Neuronal stem cell (in vitro differentiated cells): ENCODE data around the gene NAALADL2.

Experiments
- DNase-seq: peaks from one replicate; pipeline ENCODE4 v3.0.0-alpha.2; 2013; ENCODE audit warnings: low spot score
- H2AFZ ChIP-seq: one replicate; pipeline ENCODE4 v1.6.1; 2013; ENCODE audit warnings: mild to moderate bottlenecking, low read length, inconsistent platforms
- H2AK5ac ChIP-seq: 2 replicates; pipeline ENCODE4 v1.6.1; 2013; ENCODE audit warnings: low read depth, mild to moderate bottlenecking, inconsistent platforms, low read length, moderate library complexity, mixed read lengths
- H2BK120ac ChIP-seq: 2 replicates; pipeline ENCODE4 v1.6.1; 2013; ENCODE audit warnings: low read depth, mild to moderate bottlenecking, inconsistent platforms, low read length, moderate library complexity, mixed read lengths
- H2BK12ac ChIP-seq: one replicate; pipeline ENCODE4 v1.6.1; 2013; ENCODE audit warnings: low read length, inconsistent platforms
- H2BK15ac ChIP-seq: 2 replicates; pipeline ENCODE4 v1.6.1; 2013; ENCODE audit warnings: mild to moderate bottlenecking, low read length, inconsistent platforms, mixed read lengths
- H2BK5ac ChIP-seq: one replicate; pipeline ENCODE4 v1.6.1; 2013; ENCODE audit warnings: inconsistent platforms, mild to moderate bottlenecking, low read length, moderate library complexity
- H3K14ac ChIP-seq: one replicate; pipeline ENCODE4 v1.6.1; 2013; ENCODE audit warnings: low read length, inconsistent platforms
- H3K18ac ChIP-seq: 2 replicates; pipeline ENCODE4 v1.6.1; 2013; ENCODE audit warnings: low read length, inconsistent platforms
- H3K23ac ChIP-seq: 2 replicates; pipeline ENCODE4 v1.6.1; 2013; ENCODE audit warnings: low read depth, mild to moderate bottlenecking, mixed read lengths, low read length, inconsistent platforms; ENCODE audit not compliant: poor library complexity
- H3K27ac ChIP-seq: replicated peaks from 3 replicates; pipeline ENCODE4 v1.5.1; 2013; ENCODE audit warnings: low read length, inconsistent platforms
- H3K27me3 ChIP-seq, 3 experiments: 2 replicates each; pipeline ENCODE4 v1.6.1; 2013; ENCODE audit warnings: low read length in 3 of 3, mild to moderate bottlenecking in 2 of 3, inconsistent platforms in 1 of 3, low read depth in 1 of 3, mixed read lengths in 1 of 3, moderate library complexity in 1 of 3; ENCODE audit not compliant: control insufficient read depth in 3 of 3, insufficient read depth in 3 of 3
- H3K36me3 ChIP-seq, 2 donors: replicated peaks in 1 of 2; 2 replicates each; pipeline ENCODE4 v1.6.1; 2013; ENCODE audit warnings: low read length in 2 of 2; ENCODE audit not compliant: control insufficient read depth in 2 of 2, insufficient read depth in 2 of 2
- H3K4ac ChIP-seq: 2 replicates; pipeline ENCODE4 v1.6.1; 2013; ENCODE audit warnings: inconsistent platforms, mild to moderate bottlenecking, low read length, moderate library complexity
- H3K4me1 ChIP-seq, 2 donors: 1 replicate in 1 of 2; 2 replicates in 1 of 2; pipeline ENCODE4 v1.6.1; 2013; ENCODE audit warnings: low read length in 2 of 2, low read depth in 1 of 2; ENCODE audit not compliant: control insufficient read depth in 2 of 2, insufficient read depth in 1 of 2
- H3K4me2 ChIP-seq: one replicate; pipeline ENCODE4 v1.6.1; 2013; ENCODE audit warnings: mild to moderate bottlenecking, low read length, inconsistent platforms; ENCODE audit not compliant: insufficient read depth, poor library complexity, severe bottlenecking
- H3K4me3 ChIP-seq, 2 donors: 2 replicates each; pipeline ENCODE4 v1.5.1; 2013; ENCODE audit warnings: low read length in 2 of 2, mild to moderate bottlenecking in 2 of 2, inconsistent platforms in 1 of 2, moderate library complexity in 1 of 2
- H3K79me1 ChIP-seq: one replicate; pipeline ENCODE4 v1.6.1; 2013; ENCODE audit warnings: low read depth, mild to moderate bottlenecking, inconsistent platforms, low read length, moderate library complexity
- H3K9ac ChIP-seq: one replicate; pipeline ENCODE4 v1.6.1; 2013; ENCODE audit warnings: mild to moderate bottlenecking, low read depth, low read length, inconsistent platforms; ENCODE audit not compliant: poor library complexity
- H3K9me3 ChIP-seq, 2 donors: replicated peaks in 1 of 2; 2 replicates each; pipeline versions ENCODE3 to v1.6.1; 2013; ENCODE audit warnings: low read length in 2 of 2, mild to moderate bottlenecking in 2 of 2, inconsistent platforms in 1 of 2, low read depth in 1 of 2, mixed read lengths in 1 of 2, moderate library complexity in 1 of 2; ENCODE audit not compliant: control insufficient read depth in 2 of 2, insufficient read depth in 1 of 2
- H4K8ac ChIP-seq: one replicate; pipeline ENCODE4 v1.6.1; 2013; ENCODE audit warnings: low read depth, mild to moderate bottlenecking, inconsistent platforms, low read length, moderate library complexity
- H4K91ac ChIP-seq: one replicate; pipeline ENCODE4 v1.6.1; 2013; ENCODE audit warnings: low read length, low read depth, mild to moderate bottlenecking, inconsistent platforms; ENCODE audit not compliant: poor library complexity
- WGBS, 2 donors: extraction: QIAGEN DNeasy Blood & Tissue Kit; methylation state at CpG; one replicate each; pipeline ENCODE4 v1.1.7; 2013; ENCODE audit warnings: missing lambda C conversion rate in 2 of 2, mixed read lengths in 1 of 2; ENCODE audit not compliant: insufficient read length in 2 of 2, insufficient replicate concordance in 1 of 2; ENCODE audit errors: extremely low coverage in 2 of 2; 5-methylcytosine and 5-hydroxymethylcytosine counted together

The NAALADL2 gene

DNA sequence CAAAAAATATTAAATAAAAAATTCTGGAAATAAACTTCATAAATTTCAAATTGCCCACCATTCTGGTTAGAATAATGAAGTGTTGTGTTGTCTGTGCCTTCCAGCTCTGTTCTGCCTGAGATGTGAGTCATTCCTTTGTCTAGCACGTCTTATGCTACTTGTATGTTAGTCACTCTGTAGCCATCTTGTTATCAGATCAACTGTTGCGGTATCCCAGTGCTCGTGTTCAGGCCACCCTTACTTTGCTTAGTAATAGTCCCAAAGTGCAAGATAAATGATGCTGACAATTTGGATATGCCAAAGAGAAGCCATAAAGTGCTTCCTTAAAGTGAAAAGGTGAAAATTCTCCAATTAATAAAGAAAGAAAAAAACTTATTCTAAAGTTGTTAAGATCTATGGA, 527.5 kb downstream of the NAALADL2 start:
- H3K27me3 ChIP-seq, result no peaks in the 10 kb centered on the region
- H2BK12ac ChIP-seq, result no peak overlapping the region
- DNase-seq, result no peak
- H3K18ac ChIP-seq, result no peak overlapping the region
- no peaks in the 10 kb centered on the region for H3K9me3 ChIP-seq
- H2AFZ ChIP-seq, result no peak overlapping the region
- no peaks in the 10 kb centered on the region for H3K36me3 ChIP-seq
- no peak overlapping the region for H2BK120ac ChIP-seq
- no peak overlapping the region for H3K27ac ChIP-seq
- H3K14ac ChIP-seq, result no peak overlapping the region
- H4K8ac ChIP-seq, result no peak overlapping the region
- no peak overlapping the region for H2BK15ac ChIP-seq
- no peak overlapping the region for H3K4ac ChIP-seq
- no peaks in the 10 kb centered on the region for H3K79me1 ChIP-seq
- H3K23ac ChIP-seq, result no peak overlapping the region
- no CpG with 5 or more reads among the region's 3 CpGs for WGBS, 2 donors
- no peak overlapping the region for H4K91ac ChIP-seq
- peaks cover 0 to 5% of the 10 kb centered on the region in 2 donors for H3K4me1 ChIP-seq
- H3K9ac ChIP-seq, result no peak overlapping the region
- H2AK5ac ChIP-seq, result no peak overlapping the region
- H3K4me3 ChIP-seq, result no peak overlapping the region
- no peak overlapping the region for H3K4me2 ChIP-seq
- H2BK5ac ChIP-seq, result no peak overlapping the region

DNA sequence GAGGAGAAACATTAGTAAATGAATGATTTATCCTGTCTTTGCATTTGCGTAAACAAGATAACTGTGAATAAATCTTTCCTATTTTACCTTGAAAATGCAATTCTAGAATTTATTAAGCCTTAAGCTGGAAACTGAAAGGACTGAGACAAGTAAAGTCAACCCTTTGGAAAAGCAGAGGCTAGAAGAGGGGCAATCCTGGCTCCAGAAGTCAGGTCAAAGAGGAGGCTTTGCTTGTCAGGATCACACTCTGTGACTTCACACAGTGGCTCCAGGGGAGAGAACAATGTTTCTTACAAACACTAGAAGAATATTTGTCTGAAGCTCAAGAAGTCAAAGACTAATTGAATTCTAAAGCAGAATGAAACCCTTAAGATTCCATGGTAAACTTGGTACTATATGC, 530.4 kb downstream of the NAALADL2 start:
- H2AK5ac ChIP-seq, result no peak overlapping the region
- no peak overlapping the region for H3K4ac ChIP-seq
- no peak overlapping the region for H4K8ac ChIP-seq
- H3K4me2 ChIP-seq, result no peak overlapping the region
- no peak overlapping the region for H3K9ac ChIP-seq
- no peaks in the 10 kb centered on the region for H3K27me3 ChIP-seq
- no CpG with 5 or more reads among the region's 1 CpG for WGBS, 2 donors
- no peak overlapping the region for H2BK120ac ChIP-seq
- no peak for DNase-seq
- no peak overlapping the region for H2AFZ ChIP-seq
- no peak overlapping the region for H2BK15ac ChIP-seq
- no peak overlapping the region for H3K18ac ChIP-seq
- no peak overlapping the region for H3K14ac ChIP-seq
- H3K27ac ChIP-seq, result no peak overlapping the region
- H3K36me3 ChIP-seq, result no peaks in the 10 kb centered on the region
- no peak overlapping the region for H4K91ac ChIP-seq
- no peak overlapping the region for H2BK5ac ChIP-seq
- H3K9me3 ChIP-seq, result no peaks in the 10 kb centered on the region
- no peak overlapping the region for H2BK12ac ChIP-seq
- no peak overlapping the region for H3K4me3 ChIP-seq
- H3K23ac ChIP-seq, result no peak overlapping the region
- peaks cover 0 to 5% of the 10 kb centered on the region in 2 donors for H3K4me1 ChIP-seq
- no peaks in the 10 kb centered on the region for H3K79me1 ChIP-seq

DNA sequence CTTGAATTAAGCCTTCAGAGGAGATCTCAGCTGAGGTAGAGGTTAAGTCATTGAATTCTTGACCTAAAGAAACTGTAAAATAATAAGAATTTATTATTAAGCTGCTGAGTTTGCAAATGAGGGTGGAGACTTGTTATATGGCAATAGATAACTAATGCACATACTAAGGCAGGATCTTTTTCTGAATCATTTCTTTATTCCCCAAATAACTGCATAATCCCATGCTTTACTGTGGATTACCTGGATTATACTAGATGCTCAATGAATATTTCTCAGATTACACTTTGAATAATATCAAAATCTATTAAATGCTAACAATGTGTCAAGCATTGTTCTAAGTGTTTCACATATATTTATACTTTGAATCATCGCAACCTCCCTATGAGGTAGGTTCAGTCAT, 532.5 kb downstream of the NAALADL2 start:
- Histone ChIP-seq H3K4ac (no peak overlapping the region), H3K4me1 (peaks cover 0 to 5% of the 10 kb centered on the region in 2 donors), H2BK120ac (no peak overlapping the region), H3K27ac (no peak overlapping the region), H3K4me2 (no peak overlapping the region), H3K23ac (no peak overlapping the region), H2BK12ac (no peak overlapping the region), H3K79me1 (no peaks in the 10 kb centered on the region), H2AFZ (no peak overlapping the region), H3K4me3 (no peak overlapping the region), H4K91ac (no peak overlapping the region), H3K14ac (no peak overlapping the region), H3K9me3 (peaks cover 0 to 3% of the 10 kb centered on the region in 2 donors), H2BK5ac (no peak overlapping the region), H3K27me3 (no peaks in the 10 kb centered on the region), H3K36me3 (no peaks in the 10 kb centered on the region), H2BK15ac (no peak overlapping the region), H2AK5ac (no peak overlapping the region), H3K18ac (no peak overlapping the region), H4K8ac (no peak overlapping the region), H3K9ac (no peak overlapping the region)
- no peak for DNase-seq
- no CpG with 5 or more reads among the region's 1 CpG for WGBS, 2 donors

DNA sequence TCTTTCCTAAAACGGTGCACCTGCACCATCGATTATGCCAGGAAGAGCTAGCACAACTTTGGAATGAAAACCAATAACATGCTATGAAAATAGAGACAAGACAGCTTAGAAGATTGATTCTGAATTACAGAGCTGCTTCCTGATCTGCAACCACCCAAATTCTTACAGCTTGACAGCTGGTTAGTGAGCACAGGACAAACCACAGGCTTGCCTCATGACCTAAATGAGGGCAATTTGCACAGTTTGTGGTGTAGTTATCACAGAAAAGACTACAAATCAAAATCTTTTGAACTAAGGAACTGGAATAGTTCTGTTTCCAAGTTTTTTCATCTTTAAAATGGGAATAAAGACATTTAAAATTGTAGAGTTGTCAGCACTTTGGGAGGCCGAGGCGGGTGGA, 533.5 kb downstream of the NAALADL2 start:
- H2BK15ac ChIP-seq, result no peak overlapping the region
- no peak overlapping the region for H2AFZ ChIP-seq
- no peak overlapping the region for H2AK5ac ChIP-seq
- no peak for DNase-seq
- no CpG with 5 or more reads among the region's 4 CpGs for WGBS, 2 donors
- no peak overlapping the region for H4K91ac ChIP-seq
- H3K18ac ChIP-seq, result no peak overlapping the region
- H3K23ac ChIP-seq, result no peak overlapping the region
- H3K9me3 ChIP-seq, result peaks cover 0 to 4% of the 10 kb centered on the region in 2 donors
- no peak overlapping the region for H4K8ac ChIP-seq
- H3K27ac ChIP-seq, result no peak overlapping the region
- H2BK5ac ChIP-seq, result no peak overlapping the region
- no peaks in the 10 kb centered on the region for H3K79me1 ChIP-seq
- H3K14ac ChIP-seq, result no peak overlapping the region
- no peak overlapping the region for H3K4me2 ChIP-seq
- H3K4me3 ChIP-seq, result no peak overlapping the region
- no peak overlapping the region for H3K4ac ChIP-seq
- H2BK12ac ChIP-seq, result no peak overlapping the region
- H3K4me1 ChIP-seq, result peaks cover 0 to 5% of the 10 kb centered on the region in 2 donors
- no peak overlapping the region for H2BK120ac ChIP-seq
- H3K27me3 ChIP-seq, result no peaks in the 10 kb centered on the region
- H3K36me3 ChIP-seq, result no peaks in the 10 kb centered on the region
- H3K9ac ChIP-seq, result no peak overlapping the region
